MCF 10A (cell line): ENCODE results near the gene TNFRSF19. TPM values are rescaled to one million over a fixed set of nuclear protein-coding genes. Genes with fewer than 3 reads are reported as not detected.

Experiments
- BruUV-seq: library from RNA; stranded (reverse); fragments of 400-500 nt; replicated peaks from 2 replicates; lab custom pipeline; 2021; lab: Mats Ljungman, UMichigan
- CTCF ChIA-PET: fragments of 300-600 bp; sonication (Branson Sonifier 250); formaldehyde crosslinking; extraction: SDS; loops from one replicate; lab custom pipeline; 2021; ENCODE audit warnings: antibody characterized with exemption, inconsistent platforms; lab: Yijun Ruan, JAX
- POLR2A ChIA-PET: fragments of 300-600, 350-650 bp; sonication (Branson Sonifier 250); formaldehyde crosslinking; extraction: SDS; loops from one replicate; lab custom pipeline; 2020; ENCODE audit warnings: antibody characterized with exemption, inconsistent platforms; lab: Yijun Ruan, JAX
- DNase-seq: peaks from one replicate; pipeline ENCODE4 v3.0.0-alpha.2; 2018; ENCODE audit not compliant: unreplicated experiment
- H3K27ac Mint-ChIP-seq: one replicate; pipeline ENCODE4 v1.8.0; 2022; ENCODE audit warnings: mild to moderate bottlenecking, low read depth, mixed read lengths; ENCODE audit not compliant: unreplicated experiment
- H3K27me3 Mint-ChIP-seq: one replicate; pipeline ENCODE4 v1.8.0; 2022; ENCODE audit warnings: mixed read lengths; ENCODE audit not compliant: insufficient read depth, unreplicated experiment
- H3K36me3 Mint-ChIP-seq: one replicate; pipeline ENCODE4 v1.8.0; 2022; ENCODE audit warnings: mild to moderate bottlenecking, moderate library complexity, mixed read lengths; ENCODE audit not compliant: insufficient read depth, unreplicated experiment
- H3K4me1 Mint-ChIP-seq: one replicate; pipeline ENCODE4 v1.8.0; 2022; ENCODE audit warnings: mixed read lengths; ENCODE audit not compliant: insufficient read depth, unreplicated experiment
- H3K4me3 Mint-ChIP-seq: one replicate; pipeline ENCODE4 v1.8.0; 2022; ENCODE audit warnings: mild to moderate bottlenecking, moderate library complexity, mixed read lengths; ENCODE audit not compliant: unreplicated experiment
- H3K9me3 Mint-ChIP-seq: one replicate; pipeline ENCODE4 v1.8.0; 2022; ENCODE audit warnings: mixed read lengths; ENCODE audit not compliant: unreplicated experiment
- CTCF ChIP-seq: fragments of 200-600 bp; IDR thresholded peaks from one replicate; pipeline ENCODE4 v1.8.0; 2022; ENCODE audit warnings: antibody characterized with exemption, mild to moderate bottlenecking; ENCODE audit not compliant: unreplicated experiment
- intact Hi-C: fragments of 100-400 bp; cut with micrococcal nuclease; formaldehyde crosslinking; loops from 2 replicates; pipeline ENCODE4 v1.14.1; 2022
- total RNA-seq: library from RNA; stranded (reverse); gene quantifications from 2 replicates; pipeline ENCODE4 v1.2.3, GENCODE V29; 2022

The TNFRSF19 gene
- total RNA-seq, 1 experiment from 2014 or later = not detected

- intact Hi-C loops = no loop called here
- Mint-ChIP-seq H3K27ac (no peak overlapping the region), H3K4me3 (no peak overlapping the region), H3K27me3 (no peaks in the 10 kb centered on the region), H3K36me3 (no peaks in the 10 kb centered on the region), H3K9me3 (no peaks in the 10 kb centered on the region), H3K4me1 (no peaks in the 10 kb centered on the region)
- DNase-seq = no peak
- no TSS peak for BruUV-seq
- TF ChIP-seq CTCF = no peak
- ChIA-PET POLR2A (interaction anchor here (0.6 kb wide), 2 partner anchors 186 to 236 kb away, joined by 3 read pairs; partner anchors contain the start of gene MIPEP), CTCF (interaction anchor here (0.9 to 1.0 kb wide), 2 partner anchors 87 to 124 kb away, joined by 3 read pairs; no protein-coding TSS in a partner anchor)
Measured at GRCh38 chr13:23703246-23703860, 133.1 kb downstream of the TNFRSF19 start.

- DNase-seq = no peak
- no TSS peak for BruUV-seq
- H3K27ac Mint-ChIP-seq = no peak overlapping the region
- ChIA-PET POLR2A (no interaction called here), CTCF (no interaction called here)
- no peak for TF ChIP-seq CTCF
- intact Hi-C loops = no loop called here
- no peaks in the 10 kb centered on the region for H3K27me3 Mint-ChIP-seq
- no peaks in the 10 kb centered on the region for H3K9me3 Mint-ChIP-seq
- H3K4me1 Mint-ChIP-seq = no peaks in the 10 kb centered on the region
- H3K4me3 Mint-ChIP-seq = no peak overlapping the region
- H3K36me3 Mint-ChIP-seq = no peaks in the 10 kb centered on the region
Measured at GRCh38 chr13:23705583-23705982, 135.4 kb downstream of the TNFRSF19 start.

GRCh38 chr13:23707674-23708073, 137.5 kb downstream of the TNFRSF19 start:
- Mint-ChIP-seq H3K27ac (no peak overlapping the region), H3K36me3 (no peaks in the 10 kb centered on the region), H3K9me3 (no peaks in the 10 kb centered on the region), H3K4me1 (no peaks in the 10 kb centered on the region), H3K4me3 (no peak overlapping the region), H3K27me3 (no peaks in the 10 kb centered on the region)
- peak; percentile 11 for TF ChIP-seq CTCF
- CTCF ChIA-PET = interaction anchor here (0.5 to 1.3 kb wide), 3 partner anchors 216 to 482 kb away, joined by 3 read pairs; no protein-coding TSS in a partner anchor
- DNase-seq = peak; percentile 26
- POLR2A ChIA-PET = interaction anchor here (0.7 kb wide), 1 partner anchor 15 kb away, joined by 4 read pairs; no protein-coding TSS in a partner anchor
- intact Hi-C loops = loop anchor here (1.0 kb wide), 2 partner anchors 196 to 241 kb away; no protein-coding TSS in a partner anchor
- no TSS peak for BruUV-seq

GRCh38 chr13:23709536-23709935, 139.3 kb downstream of the TNFRSF19 start:
- Mint-ChIP-seq H3K36me3 (no peaks in the 10 kb centered on the region), H3K9me3 (peaks cover 8% of the 10 kb centered on the region), H3K4me1 (no peaks in the 10 kb centered on the region), H3K4me3 (no peak overlapping the region), H3K27me3 (peaks cover 15% of the 10 kb centered on the region), H3K27ac (no peak overlapping the region)
- DNase-seq = no peak
- TF ChIP-seq CTCF = no peak
- BruUV-seq = no TSS peak
- intact Hi-C loops = no loop called here
- POLR2A ChIA-PET = interaction anchor here (0.8 kb wide), 1 partner anchor 157 kb away, joined by 3 read pairs; no protein-coding TSS in a partner anchor
- CTCF ChIA-PET = no interaction called here
